HepG2 (cell line): Measurements from ENCODE around the gene CD7. TPM values are rescaled to one million over a fixed set of nuclear protein-coding genes. Genes with fewer than 3 reads are reported as not detected.
A peak's percentile ranks its signal among the peaks of the same experiment; 100 is the strongest.

Source experiments
- FUBP1 ChIP-seq: sonication (generic); formaldehyde crosslinking; IDR thresholded peaks from 2 replicates; pipeline ENCODE4 v1.5.1; 2020; ENCODE audit warnings: missing genetic modification reagents, mild to moderate bottlenecking, borderline replicate concordance
- PCBP2 ChIP-seq: fragments of 200-400 bp; formaldehyde crosslinking; optimal IDR thresholded peaks from 2 replicates; pipeline ENCODE3; 2018; ENCODE audit warnings: low read length, low read depth; ENCODE audit not compliant: poor library complexity, severe bottlenecking
- POGZ ChIP-seq: sonication (generic); formaldehyde crosslinking; IDR thresholded peaks from 2 replicates; pipeline ENCODE4 v1.4.0; 2020; ENCODE audit warnings: mild to moderate bottlenecking, missing genetic modification reagents
- PRDM10 ChIP-seq: sonication (generic); formaldehyde crosslinking; IDR thresholded peaks from 2 replicates; pipeline ENCODE4 v1.4.0; 2020; ENCODE audit warnings: low read depth, missing genetic modification reagents
- RAD21 ChIP-seq: fragments of 450-650 bp; formaldehyde crosslinking; IDR thresholded peaks from 2 replicates; pipeline ENCODE4 v1.5.0; 2020; ENCODE audit warnings: mild to moderate bottlenecking
- REL ChIP-seq: sonication (generic); formaldehyde crosslinking; conservative IDR thresholded peaks from 2 replicates; pipeline ENCODE4 v1.8.0; 2022; ENCODE audit warnings: mild to moderate bottlenecking, missing genetic modification reagents, moderate library complexity
- SP140L ChIP-seq: sonication (generic); formaldehyde crosslinking; IDR thresholded peaks from 2 replicates; pipeline ENCODE4 v1.4.0; 2020; ENCODE audit warnings: missing genetic modification reagents, borderline replicate concordance
- ZFP62 ChIP-seq: sonication (generic); formaldehyde crosslinking; IDR thresholded peaks from 2 replicates; pipeline ENCODE4 v1.4.0; 2020; ENCODE audit warnings: missing genetic modification reagents
- ZNF343 ChIP-seq: sonication (generic); formaldehyde crosslinking; IDR thresholded peaks from 2 replicates; pipeline ENCODE4 v1.4.0; 2020; ENCODE audit warnings: mild to moderate bottlenecking, missing genetic modification reagents
- ZNF407 ChIP-seq: sonication (generic); formaldehyde crosslinking; IDR thresholded peaks from one replicate; pipeline ENCODE4 v1.5.1; 2020; ENCODE audit warnings: mild to moderate bottlenecking, missing genetic modification reagents; ENCODE audit errors: not compliant biosample characterization
- ZNF570 ChIP-seq: sonication (generic); formaldehyde crosslinking; IDR thresholded peaks from 2 replicates; pipeline ENCODE4 v1.4.0; 2020; ENCODE audit warnings: mild to moderate bottlenecking, missing genetic modification reagents, borderline replicate concordance
- ZNF644 ChIP-seq: IDR thresholded peaks from 2 replicates; pipeline ENCODE4 v1.6.1; 2016; ENCODE audit warnings: low read depth
- ZSCAN9 ChIP-seq: IDR thresholded peaks from 2 replicates; pipeline ENCODE4 v1.6.1; 2016; ENCODE audit warnings: borderline replicate concordance
- polyA plus RNA-seq, 8 experiments: library from polyadenylated mRNA; depleted of rRNA in 3 of 8; stranded (reverse) in 7 of 8; unstranded in 1 of 8; fragments of >200 nt; fragmentation: Illumina TruSeq in 4 of 8; extraction: Trizol in 4 of 8; gene quantifications; 2 replicates each; pipeline versions ENCODE4 v1.2.1 to v1.2.3, GENCODE V29; 2011 to 2016; ENCODE audit warnings: low read depth in 4 of 8, missing spikeins in 1 of 8, mixed read lengths in 1 of 8; ENCODE audit not compliant: insufficient read depth in 1 of 8
- total RNA-seq, 5 experiments: library from RNA; depleted of rRNA; stranded (reverse); fragments of >200 nt; fragmentation: Illumina TruSeq; extraction: Trizol; gene quantifications; 2 replicates each; pipeline ENCODE4 v1.2.3, GENCODE V29; 2016; ENCODE audit warnings: low read depth in 1 of 5
- TF ChIP-seq, protein P1 (sequence below): IDR thresholded peaks from 2 replicates; pipeline ENCODE4 v1.6.1; 2012; ENCODE audit warnings: inconsistent platforms

CD7 gene
- total and polyA plus RNA-seq, 2 of the 13 experiments (the other 11 are each of a cell fraction or from before 2014, with no cell fraction given), result 67.6 to 76.4 TPM

DNA sequence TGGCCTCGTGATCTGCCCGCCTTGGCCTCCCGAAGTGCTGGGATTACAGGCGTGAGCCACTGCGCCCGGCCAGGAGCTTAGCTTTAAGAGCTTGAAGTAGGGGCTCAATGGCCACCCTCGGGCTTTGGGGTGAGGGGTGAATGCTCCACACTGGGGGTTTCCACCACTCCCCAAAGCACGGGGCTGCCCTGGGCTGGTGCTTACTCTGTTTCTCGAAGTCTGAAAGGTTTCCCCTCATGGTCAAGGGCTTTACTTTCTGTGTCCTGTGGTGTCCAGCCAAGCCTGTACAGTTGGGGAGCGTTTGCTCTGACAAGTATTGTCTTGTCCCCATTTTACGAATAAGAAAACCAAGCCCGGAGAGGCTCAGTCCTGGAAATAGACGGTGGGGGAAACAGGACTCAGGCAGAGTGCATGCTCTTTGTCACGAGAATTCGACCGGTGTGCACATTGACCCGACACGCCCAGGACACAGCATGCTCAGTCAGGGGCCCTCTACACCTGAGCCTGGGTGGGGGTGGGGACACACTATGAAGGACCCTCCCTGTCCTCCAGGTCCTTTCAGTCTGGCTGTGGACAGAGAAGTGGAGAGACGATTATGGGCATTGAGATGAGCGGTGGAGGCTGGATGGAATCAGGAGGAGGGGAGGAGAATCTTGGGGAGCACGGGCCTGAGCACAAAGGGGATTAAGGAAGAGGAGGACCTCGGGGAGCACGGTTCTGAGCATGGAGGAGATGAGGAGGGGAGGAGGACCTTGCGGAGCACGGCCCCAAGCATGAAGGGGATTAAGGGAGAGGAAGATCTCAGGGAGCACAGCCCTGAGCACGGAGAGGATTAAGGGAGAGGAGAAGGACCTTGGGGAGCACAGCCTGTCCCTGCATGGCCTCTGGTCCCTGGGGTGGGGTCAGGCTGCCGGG lies 7.5 kb downstream of the CD7 start (continued):
- TF ChIP-seq PRDM10, result no peak
- TF ChIP-seq REL (CRISPR knock-in tag), result no peak
- TF ChIP-seq ZNF343 (CRISPR knock-in tag), result no peak
- 0 out of 2 replicates have a peak, but pooled peaks have one; percentile 37 for TF ChIP-seq ZNF644 (CRISPR knock-in tag)
- TF ChIP-seq RAD21 (CRISPR knock-in tag), result no peak
- TF ChIP-seq, protein P1, sequence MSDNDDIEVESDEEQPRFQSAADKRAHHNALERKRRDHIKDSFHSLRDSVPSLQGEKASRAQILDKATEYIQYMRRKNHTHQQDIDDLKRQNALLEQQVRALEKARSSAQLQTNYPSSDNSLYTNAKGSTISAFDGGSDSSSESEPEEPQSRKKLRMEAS, result peak; percentile 95
- no peak for TF ChIP-seq ZNF407 (CRISPR knock-in tag)
- TF ChIP-seq POGZ (CRISPR knock-in tag), result 0 out of 2 replicates have a peak, but pooled peaks have one; percentile 3
- no peak for TF ChIP-seq PCBP2
- no peak for TF ChIP-seq FUBP1 (CRISPR knock-in tag)
- TF ChIP-seq SP140L (CRISPR knock-in tag), result no peak
- TF ChIP-seq ZNF570, result no peak
- 0 out of 2 replicates have a peak, but pooled peaks have one; percentile 51 for TF ChIP-seq ZSCAN9
- TF ChIP-seq ZFP62, result no peak
